Measurements from ENCODE around the gene AATF.

- TF ChIP-seq CTBP1 (IDR thresholded peaks at IDR 0.05; ENCODE audit: borderline replicate concordance) (no peak), SUZ12 (IDR thresholded peaks at IDR 0.05) (no peak), SP1 (IDR thresholded peaks at IDR 0.05) (no peak), ARNT (IDR thresholded peaks at IDR 0.05) (no peak), LEF1 (IDR thresholded peaks at IDR 0.05; ENCODE audit: borderline replicate concordance) (no peak), TARDBP (IDR thresholded peaks at IDR 0.05) (no peak), FOXM1 (IDR thresholded peaks at IDR 0.05; ENCODE audit: borderline replicate concordance) (no peak), ELF4 (IDR thresholded peaks at IDR 0.05) (no peak)
These were observed 9.5 kb upstream of the AATF start for GRCh38 chr17:36939052-36939801.
